Measurements from ENCODE around the gene SGO2.
A peak's percentile ranks its signal among the peaks of the same experiment; 100 is the strongest.

SGO2 gene

DNA sequence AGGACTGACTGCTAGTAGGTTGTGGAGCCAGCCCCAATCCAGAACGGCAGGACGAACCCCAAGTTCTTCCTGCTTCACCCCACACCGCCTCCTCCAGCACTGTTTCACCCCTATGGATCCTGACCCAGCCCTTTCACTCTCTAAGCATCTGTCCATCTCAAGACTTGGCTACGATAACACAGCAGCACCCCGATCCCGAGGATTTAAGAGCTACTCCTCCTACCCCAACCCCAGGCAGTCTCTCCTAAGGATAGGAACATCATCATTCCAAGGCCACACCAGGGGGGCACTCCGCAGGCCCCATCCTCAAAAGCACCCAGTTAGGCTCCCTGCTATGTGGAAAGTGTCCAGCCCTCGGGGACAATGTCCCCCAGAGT is 16.8 kb upstream of the SGO2 start:
- TF ChIP-seq CTCF (IDR thresholded peaks at IDR 0.05; ENCODE audit: unreplicated experiment in 3 of 3), result no peak
- no peaks in the 10 kb centered on the region for H3K9me3 Mint-ChIP-seq
- peaks cover 9% of the 10 kb centered on the region for H3K4me1 Mint-ChIP-seq
- peak overlapping the region; percentile 90 to 91 (median 90) for H3K4me3 Mint-ChIP-seq
- H3K27ac Mint-ChIP-seq, result peak overlapping the region; percentile 83 to 87 (median 86)
- no peaks in the 10 kb centered on the region for H3K36me3 Mint-ChIP-seq (ENCODE audit: low read depth)
- H3K27me3 Mint-ChIP-seq (ENCODE audit: low read depth), result no peaks in the 10 kb centered on the region

DNA sequence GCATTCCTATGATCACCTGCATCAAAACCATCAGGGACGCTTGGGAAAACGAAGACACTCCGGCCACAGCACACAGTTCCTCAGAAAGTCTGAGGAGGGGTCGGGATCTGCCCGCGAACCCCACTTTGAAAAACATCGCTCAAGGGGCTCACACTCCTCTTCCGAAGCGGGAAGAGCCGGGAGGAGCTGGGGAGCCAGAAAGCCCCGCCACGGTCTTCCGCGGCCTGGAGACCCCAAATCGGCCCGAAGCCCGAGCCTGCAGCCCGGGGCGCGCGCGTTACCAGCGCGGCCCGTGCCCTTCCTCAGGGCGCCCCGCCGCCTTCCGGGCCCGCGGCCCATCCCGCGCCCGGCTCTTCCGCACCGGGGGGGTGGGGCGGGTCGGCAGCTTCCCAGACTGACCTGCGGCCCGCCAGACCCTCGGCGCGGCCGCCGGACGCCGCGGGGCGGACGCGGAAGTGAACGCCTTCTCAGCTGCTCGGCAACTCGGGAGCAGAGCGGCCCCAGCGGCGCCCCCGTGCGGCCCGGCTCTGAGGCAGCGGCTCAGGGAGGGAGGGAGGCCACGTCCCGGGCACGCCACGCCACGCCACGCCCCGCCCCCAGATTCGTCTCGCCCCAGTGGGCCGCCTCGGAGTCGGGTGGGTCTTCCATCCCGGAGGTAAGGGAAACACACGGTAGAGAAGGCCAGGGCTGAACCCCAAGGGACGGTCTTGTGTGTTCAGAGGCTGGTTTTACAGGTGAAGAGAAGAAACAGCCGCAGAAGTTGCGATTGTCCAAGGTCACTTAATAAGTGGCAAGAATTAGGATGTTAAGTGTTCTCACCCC is 16.2 kb upstream of the SGO2 start, which contains the start of gene KCTD18:
KCTD18 (minus strand) TSS at position 457 of the 822 bp plus-strand sequence. CDS start 3,052 bp downstream, outside the sequence.
- TF ChIP-seq CTCF (IDR thresholded peaks at IDR 0.05; ENCODE audit: unreplicated experiment in 3 of 3), result peak; percentile 81 to 85 (median 85)
- Mint-ChIP-seq H3K36me3 (ENCODE audit: low read depth) (no peaks in the 10 kb centered on the region), H3K27me3 (ENCODE audit: low read depth) (no peaks in the 10 kb centered on the region), H3K4me1 (peaks cover 9% of the 10 kb centered on the region), H3K27ac (peak within 1 kb of the TSS; percentile 83 to 87 (median 86)), H3K4me3 (peak within 1 kb of the TSS; percentile 90 to 91 (median 90)), H3K9me3 (no peaks in the 10 kb centered on the region)

GRCh38 chr2:200515155-200515554 is 10.9 kb upstream of the SGO2 start:
- H3K27ac Mint-ChIP-seq, result no peak overlapping the region
- peaks cover 11% of the 10 kb centered on the region for H3K9me3 Mint-ChIP-seq
- H3K4me3 Mint-ChIP-seq, result no peak overlapping the region
- TF ChIP-seq CTCF (IDR thresholded peaks at IDR 0.05; ENCODE audit: unreplicated experiment in 3 of 3), result no peak
- H3K36me3 Mint-ChIP-seq (ENCODE audit: low read depth), result no peaks in the 10 kb centered on the region
- peaks cover 6% of the 10 kb centered on the region for H3K27me3 Mint-ChIP-seq (ENCODE audit: low read depth)
- H3K4me1 Mint-ChIP-seq, result no peaks in the 10 kb centered on the region

DNA sequence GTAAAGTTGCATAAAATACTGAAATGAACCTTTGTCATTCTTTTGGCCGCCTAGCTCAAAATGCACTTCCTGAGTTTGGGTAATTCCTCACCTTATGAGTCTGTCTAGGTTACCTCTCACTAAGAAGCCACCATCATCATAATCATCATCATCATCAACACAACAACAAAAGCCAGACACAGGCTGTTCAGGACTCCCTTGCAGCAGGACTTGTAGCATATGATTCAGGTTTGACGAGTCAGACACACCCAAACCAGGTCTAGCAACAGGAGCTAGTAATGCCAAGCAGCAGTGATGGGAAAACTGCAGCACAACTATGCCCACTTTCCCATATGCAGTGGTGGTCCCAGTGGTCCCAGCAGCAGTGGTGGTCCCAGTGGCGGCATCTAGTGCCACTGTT is 2.8 kb upstream of the SGO2 start:
- TF ChIP-seq CTCF (IDR thresholded peaks at IDR 0.05; ENCODE audit: unreplicated experiment in 3 of 3), result no peak
- Mint-ChIP-seq H3K4me3 (no peak overlapping the region), H3K27ac (no peak overlapping the region), H3K9me3 (no peaks in the 10 kb centered on the region), H3K36me3 (ENCODE audit: low read depth) (no peaks in the 10 kb centered on the region), H3K27me3 (ENCODE audit: low read depth) (peaks cover 12% of the 10 kb centered on the region), H3K4me1 (peaks cover 11% of the 10 kb centered on the region)

DNA sequence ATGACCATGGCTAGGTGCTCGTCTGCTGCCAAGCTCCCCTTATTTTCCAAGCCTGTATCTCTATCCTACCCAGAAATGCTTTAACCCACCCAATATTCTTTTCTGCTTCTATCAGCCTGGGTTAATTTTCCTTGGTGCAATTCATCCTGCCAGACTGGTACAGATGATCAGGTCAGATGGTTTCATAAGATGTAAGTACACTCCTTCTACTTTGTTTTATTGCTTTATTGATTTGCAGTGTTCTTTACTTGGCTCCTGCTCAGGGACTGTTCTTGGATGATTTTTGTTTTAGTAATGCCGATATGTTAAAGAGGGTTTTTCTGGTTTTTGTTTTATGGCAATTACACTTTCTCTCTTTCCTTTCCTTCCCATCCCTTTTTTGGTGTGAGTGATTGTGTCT is 2.4 kb upstream of the SGO2 start:
- Mint-ChIP-seq H3K4me1 (peaks cover 11% of the 10 kb centered on the region), H3K27me3 (ENCODE audit: low read depth) (peaks cover 11% of the 10 kb centered on the region), H3K4me3 (peak overlapping the region; percentile 20 to 66 (median 53)), H3K27ac (no peak overlapping the region), H3K9me3 (no peaks in the 10 kb centered on the region), H3K36me3 (ENCODE audit: low read depth) (no peaks in the 10 kb centered on the region)
- no peak for TF ChIP-seq CTCF (IDR thresholded peaks at IDR 0.05; ENCODE audit: unreplicated experiment in 3 of 3)

DNA sequence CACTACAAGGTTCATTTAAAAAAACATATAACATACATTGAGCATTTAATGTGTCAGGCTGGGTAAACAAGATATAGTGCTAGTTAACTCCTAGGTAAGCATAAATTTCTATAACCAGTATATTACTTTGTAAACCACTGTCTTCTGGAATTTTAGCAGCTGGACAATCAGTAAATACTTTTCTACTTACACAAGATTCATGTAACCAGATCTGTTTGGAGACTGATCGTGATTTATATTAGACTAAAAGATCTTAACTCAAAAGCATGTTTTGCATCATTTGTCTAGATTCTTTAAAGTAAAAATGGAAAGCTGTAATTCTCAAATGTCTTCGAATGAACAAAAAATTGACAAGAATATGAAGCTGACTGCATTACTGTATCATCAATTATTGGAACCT is 941 bp upstream of the SGO2 start:
- Mint-ChIP-seq H3K27ac (no peak overlapping the region), H3K4me3 (peak overlapping the region; percentile 40 to 95 (median 54)), H3K36me3 (ENCODE audit: low read depth) (no peaks in the 10 kb centered on the region), H3K4me1 (peaks cover 11% of the 10 kb centered on the region), H3K9me3 (no peaks in the 10 kb centered on the region), H3K27me3 (ENCODE audit: low read depth) (peaks cover 6% of the 10 kb centered on the region)
- TF ChIP-seq CTCF (IDR thresholded peaks at IDR 0.05; ENCODE audit: unreplicated experiment in 3 of 3), result no peak
